Brain microvascular endothelial cell (primary cell): ENCODE results near the gene CFAP54.

Source experiments
- DNase-seq: peaks from one replicate; pipeline ENCODE4 v3.0.0-alpha.2; 2020
- H3K27ac ChIP-seq: fragments of 250-450 bp; sonication (Bioruptor Pico); 2 replicates; pipeline ENCODE4 v1.5.1; 2020; ENCODE audit warnings: mild to moderate bottlenecking, moderate library complexity
- H3K27me3 ChIP-seq: fragments of 250-450 bp; sonication (Bioruptor Pico); replicated peaks from 2 replicates; pipeline ENCODE4 v1.5.1; 2020; ENCODE audit warnings: mild to moderate bottlenecking
- H3K36me3 ChIP-seq: fragments of 250-450 bp; sonication (Bioruptor Pico); replicated peaks from 2 replicates; pipeline ENCODE4 v1.5.1; 2020; ENCODE audit warnings: mild to moderate bottlenecking
- H3K4me3 ChIP-seq: 2 replicates; pipeline ENCODE4 v1.5.1; 2011; ENCODE audit warnings: low read depth, mild to moderate bottlenecking, control low read depth, low read length, moderate library complexity
- CTCF ChIP-seq: IDR thresholded peaks from 2 replicates; pipeline ENCODE4 v1.5.1; 2011; ENCODE audit warnings: low read depth, mild to moderate bottlenecking, moderate library complexity, low read length, control low read depth, inconsistent platforms; ENCODE audit errors: missing control alignments
- in situ Hi-C: cut with HindIII; loops from 2 replicates; pipeline ENCODE4 v1.10.0; 2017; ENCODE audit warnings: low sequenced_read_pairs, low pct_ligation_motif_present

The CFAP54 gene

GRCh38 chr12:96769400-96769799 is 280.0 kb downstream of the CFAP54 start:
- H3K27ac ChIP-seq: no peak overlapping the region
- no peak for TF ChIP-seq CTCF
- H3K27me3 ChIP-seq: no peaks in the 10 kb centered on the region
- in situ Hi-C loops: no loop called here
- no peak overlapping the region for H3K4me3 ChIP-seq
- H3K36me3 ChIP-seq: no peaks in the 10 kb centered on the region
- no peak for DNase-seq

DNA sequence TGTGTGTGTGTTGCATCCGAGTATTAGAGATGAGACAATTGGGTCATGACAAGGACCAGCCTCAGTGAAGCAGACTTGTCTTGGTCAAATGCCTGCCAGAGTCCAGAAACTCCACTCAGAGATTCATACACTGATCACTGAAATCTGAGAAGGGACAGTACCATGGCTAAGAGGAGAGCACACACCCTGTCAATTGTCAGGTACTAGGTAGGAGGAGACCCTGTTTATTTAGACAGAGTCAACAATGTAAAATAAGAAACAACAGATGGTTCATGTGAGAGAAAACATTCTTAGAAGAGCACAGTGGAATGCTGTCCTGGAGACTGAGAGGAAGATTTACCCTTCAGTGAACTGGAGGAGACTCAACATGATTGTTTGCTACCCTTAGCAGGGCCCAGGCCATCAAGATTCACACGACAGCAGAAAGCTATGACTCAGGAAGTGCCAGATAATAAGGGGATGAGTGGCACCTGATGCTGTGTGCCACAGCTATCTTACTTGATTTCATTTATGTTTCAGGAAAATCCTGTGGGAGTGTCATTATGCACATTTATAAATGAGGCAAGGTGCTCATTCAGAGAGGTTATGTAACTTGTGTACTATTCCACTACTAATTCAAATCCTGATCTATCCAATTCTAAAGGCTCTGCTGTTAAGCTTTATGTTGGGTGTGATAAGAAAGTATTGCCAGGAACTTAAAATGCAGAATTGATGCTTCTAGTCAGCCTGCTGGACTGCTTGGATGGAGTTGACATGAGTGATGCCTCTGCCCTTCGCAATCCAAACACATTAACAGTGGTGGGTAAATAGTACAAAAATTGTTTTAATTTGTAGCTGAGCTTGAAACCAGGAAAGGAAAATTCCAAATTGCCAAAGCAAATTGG is 281.1 kb downstream of the CFAP54 start:
- Histone ChIP-seq H3K4me3 (no peak overlapping the region), H3K36me3 (no peaks in the 10 kb centered on the region), H3K27me3 (no peaks in the 10 kb centered on the region), H3K27ac (no peak overlapping the region)
- in situ Hi-C loops: no loop called here
- TF ChIP-seq CTCF: no peak
- no peak for DNase-seq

- no peak for TF ChIP-seq CTCF
- in situ Hi-C loops: no loop called here
- no peaks in the 10 kb centered on the region for H3K27me3 ChIP-seq
- DNase-seq: no peak
- no peaks in the 10 kb centered on the region for H3K36me3 ChIP-seq
- H3K27ac ChIP-seq: no peak overlapping the region
- no peak overlapping the region for H3K4me3 ChIP-seq
These were observed 283.7 kb downstream of the CFAP54 start for GRCh38 chr12:96773031-96773430.

DNA sequence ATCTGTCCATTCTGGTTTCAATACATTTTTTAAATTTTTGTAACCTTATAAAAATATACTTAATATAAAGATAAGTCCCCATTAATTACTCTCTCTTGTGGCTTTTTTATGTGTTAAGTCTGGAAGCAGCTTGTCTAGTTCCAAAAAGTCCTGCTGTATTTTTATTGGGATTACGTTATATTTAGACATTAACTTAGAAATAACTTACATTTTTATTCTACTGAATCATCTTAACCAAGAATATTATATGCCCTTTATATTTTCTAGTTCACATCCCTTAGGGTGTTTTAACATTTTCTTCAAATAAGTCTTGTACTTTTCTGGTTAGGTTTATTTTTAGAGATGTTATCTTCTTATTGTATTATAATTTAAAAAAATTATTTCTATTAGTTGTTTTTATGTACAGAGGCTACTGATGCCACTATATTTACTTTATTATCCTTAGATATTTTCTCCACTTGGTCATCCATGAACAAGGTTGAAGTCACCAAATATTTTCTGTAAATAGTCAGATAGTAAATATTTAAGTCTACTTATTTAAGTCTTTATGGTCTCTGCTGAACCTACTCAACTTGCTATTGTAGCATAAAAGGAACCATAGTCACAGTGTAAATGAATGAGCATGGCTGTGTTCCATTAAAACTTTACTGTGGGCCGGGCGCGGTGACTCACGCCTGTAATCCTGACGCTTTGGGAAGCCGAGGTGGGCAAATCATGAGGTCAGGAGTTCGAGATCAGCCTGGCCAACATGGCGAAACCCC is 285.3 kb downstream of the CFAP54 start:
- Histone ChIP-seq H3K27me3 (no peaks in the 10 kb centered on the region), H3K36me3 (no peaks in the 10 kb centered on the region), H3K27ac (peak overlapping the region; percentile 59), H3K4me3 (no peak overlapping the region)
- in situ Hi-C loops: no loop called here
- DNase-seq: peak; percentile 66
- no peak for TF ChIP-seq CTCF

- Histone ChIP-seq H3K4me3 (no peak overlapping the region), H3K36me3 (no peaks in the 10 kb centered on the region), H3K27ac (no peak overlapping the region), H3K27me3 (no peaks in the 10 kb centered on the region)
- no peak for DNase-seq
- no peak for TF ChIP-seq CTCF
- in situ Hi-C loops: no loop called here
These were observed 287.5 kb downstream of the CFAP54 start for GRCh38 chr12:96776908-96777307.
